GM18873 (cell line): ENCODE data around the gene CRB1.

Source experiments
- ATAC-seq: cut with Tn5 transposase; IDR thresholded peaks from one replicate; pipeline ENCODE4 v1.9.1; 2021; ENCODE audit warnings: mild to moderate bottlenecking, moderate library complexity, moderate number of reproducible peaks; ENCODE audit not compliant: unreplicated experiment, low FRiP score

The CRB1 gene

GRCh38 chr1:197342044-197342565 lies 74.1 kb downstream of the CRB1 start:
- ATAC-seq: no peak

- ATAC-seq: no peak
These were observed 74.6 kb downstream of the CRB1 start for GRCh38 chr1:197342669-197343068.

GRCh38 chr1:197343663-197344273 lies 75.7 kb downstream of the CRB1 start:
- ATAC-seq: no peak

GRCh38 chr1:197351821-197352440 lies 83.9 kb downstream of the CRB1 start:
- ATAC-seq: no peak

GRCh38 chr1:197355248-197355995 lies 87.4 kb downstream of the CRB1 start:
- ATAC-seq: no peak

GRCh38 chr1:197356723-197357533 lies 88.9 kb downstream of the CRB1 start:
- ATAC-seq: no peak

- no peak for ATAC-seq
These were observed 90.9 kb downstream of the CRB1 start for GRCh38 chr1:197358959-197359358.

- no peak for ATAC-seq
These were observed 92.0 kb downstream of the CRB1 start for GRCh38 chr1:197360068-197360467.

GRCh38 chr1:197362871-197363270 lies 94.8 kb downstream of the CRB1 start:
- ATAC-seq: no peak

GRCh38 chr1:197363855-197364254 lies 95.8 kb downstream of the CRB1 start:
- ATAC-seq: no peak

GRCh38 chr1:197366996-197367395 lies 98.9 kb downstream of the CRB1 start:
- no peak for ATAC-seq

- ATAC-seq: no peak
These were observed 99.6 kb downstream of the CRB1 start for GRCh38 chr1:197367627-197368026.

GRCh38 chr1:197374428-197374827 lies 106.4 kb downstream of the CRB1 start:
- ATAC-seq: no peak

GRCh38 chr1:197384471-197384870 lies 116.4 kb downstream of the CRB1 start:
- ATAC-seq: no peak

GRCh38 chr1:197388801-197389200 lies 120.7 kb downstream of the CRB1 start:
- ATAC-seq: no peak

- ATAC-seq: no peak
These were observed 122.8 kb downstream of the CRB1 start for GRCh38 chr1:197390856-197391255.

- no peak for ATAC-seq
These were observed 123.5 kb downstream of the CRB1 start for GRCh38 chr1:197391303-197392226.

GRCh38 chr1:197392541-197392940 lies 124.5 kb downstream of the CRB1 start:
- no peak for ATAC-seq

- ATAC-seq: no peak
These were observed 125.1 kb downstream of the CRB1 start for GRCh38 chr1:197393105-197393504.

- ATAC-seq: no peak
These were observed 125.7 kb downstream of the CRB1 start for GRCh38 chr1:197393772-197394171.
